Measurements from ENCODE around the gene SLC35F2. TPM values are rescaled to one million over a fixed set of nuclear protein-coding genes. Genes with fewer than 3 reads are reported as not detected.
"Not testable (repeated sequence)": the region's sequence is repeated elsewhere in the genome, so short reads cannot be mapped to it uniquely, and the experiment has no call there.

Gene SLC35F2
- polyA plus RNA-seq, 1 experiment = 9.9 TPM

GRCh38 chr11:107842412-107843100 is 16.0 kb downstream of the SLC35F2 start:
- Histone ChIP-seq H3K27ac (ENCODE audit: low read depth, low read length) (no peak overlapping the region), H3K9me3 (ENCODE audit: control insufficient read depth, insufficient read depth, low read length) (no peaks in the 10 kb centered on the region), H3K4me3 (ENCODE audit: low read depth, low read length) (no peak overlapping the region), H3K27me3 (ENCODE audit: control insufficient read depth, insufficient read depth, low read length) (no peaks in the 10 kb centered on the region)
- ChIA-PET POLR2A (interaction anchor here (1.1 kb wide), 1 partner anchor 19 kb away, joined by 3 read pairs; no protein-coding TSS in a partner anchor), CTCF (no interaction called here)
- DNase-seq (ENCODE audit: low read depth, low spot score) = no peak
- no peak for TF ChIP-seq CTCF (IDR thresholded peaks at IDR 0.05; ENCODE audit: low read depth, low read length)

GRCh38 chr11:107840129-107840484 is 18.5 kb downstream of the SLC35F2 start:
- CTCF ChIA-PET = no interaction called here
- peak overlapping the region; percentile 26 for H3K4me3 ChIP-seq (ENCODE audit: low read depth, low read length)
- no peaks in the 10 kb centered on the region for H3K27me3 ChIP-seq (ENCODE audit: control insufficient read depth, insufficient read depth, low read length)
- DNase-seq (ENCODE audit: low read depth, low spot score) = no peak
- TF ChIP-seq CTCF (IDR thresholded peaks at IDR 0.05; ENCODE audit: low read depth, low read length) = no peak
- POLR2A ChIA-PET = interaction anchor here (0.9 kb wide), 1 partner anchor 169 kb away, joined by 3 read pairs; the partner anchor contains the start of gene CUL5
- peak overlapping the region; percentile 84 for H3K27ac ChIP-seq (ENCODE audit: low read depth, low read length)
- H3K9me3 ChIP-seq (ENCODE audit: control insufficient read depth, insufficient read depth, low read length) = no peaks in the 10 kb centered on the region

GRCh38 chr11:107836851-107837250 is 21.7 kb downstream of the SLC35F2 start:
- TF ChIP-seq CTCF (IDR thresholded peaks at IDR 0.05; ENCODE audit: low read depth, low read length) = no peak
- POLR2A ChIA-PET = no interaction called here
- Histone ChIP-seq H3K27ac (ENCODE audit: low read depth, low read length) (no peak overlapping the region), H3K4me3 (ENCODE audit: low read depth, low read length) (no peak overlapping the region), H3K27me3 (ENCODE audit: control insufficient read depth, insufficient read depth, low read length) (no peaks in the 10 kb centered on the region), H3K9me3 (ENCODE audit: control insufficient read depth, insufficient read depth, low read length) (no peaks in the 10 kb centered on the region)
- no peak for DNase-seq (ENCODE audit: low read depth, low spot score)
- CTCF ChIA-PET = interaction anchor here (1.5 kb wide), 1 partner anchor 260 kb away, joined by 4 read pairs; no protein-coding TSS in a partner anchor

GRCh38 chr11:107834995-107835394 is 23.6 kb downstream of the SLC35F2 start:
- TF ChIP-seq CTCF (IDR thresholded peaks at IDR 0.05; ENCODE audit: low read depth, low read length) = no peak
- Histone ChIP-seq H3K9me3 (ENCODE audit: control insufficient read depth, insufficient read depth, low read length) (no peaks in the 10 kb centered on the region), H3K4me3 (ENCODE audit: low read depth, low read length) (no peak overlapping the region), H3K27me3 (ENCODE audit: control insufficient read depth, insufficient read depth, low read length) (no peaks in the 10 kb centered on the region), H3K27ac (ENCODE audit: low read depth, low read length) (no peak overlapping the region)
- DNase-seq (ENCODE audit: low read depth, low spot score) = no peak
- CTCF ChIA-PET = interaction anchor here (0.5 kb wide), 1 partner anchor 92 kb away, joined by 4 read pairs; no protein-coding TSS in a partner anchor
- POLR2A ChIA-PET = no interaction called here

- H3K4me3 ChIP-seq (ENCODE audit: low read depth, low read length); DNase-seq (ENCODE audit: low read depth, low spot score); H3K27ac ChIP-seq (ENCODE audit: low read depth, low read length); CTCF ChIA-PET; H3K27me3 ChIP-seq (ENCODE audit: control insufficient read depth, insufficient read depth, low read length); H3K9me3 ChIP-seq (ENCODE audit: control insufficient read depth, insufficient read depth, low read length); POLR2A ChIA-PET: not testable (repeated sequence)
Measured at GRCh38 chr11:107833926-107834325, 24.7 kb downstream of the SLC35F2 start.
